Measurements from ENCODE around the gene DST. TPM values are rescaled to one million over a fixed set of nuclear protein-coding genes. Genes with fewer than 3 reads are reported as not detected.

DST gene
- total RNA-seq, 2 donors from 2014 or later, result 443 to 489 TPM

DNA sequence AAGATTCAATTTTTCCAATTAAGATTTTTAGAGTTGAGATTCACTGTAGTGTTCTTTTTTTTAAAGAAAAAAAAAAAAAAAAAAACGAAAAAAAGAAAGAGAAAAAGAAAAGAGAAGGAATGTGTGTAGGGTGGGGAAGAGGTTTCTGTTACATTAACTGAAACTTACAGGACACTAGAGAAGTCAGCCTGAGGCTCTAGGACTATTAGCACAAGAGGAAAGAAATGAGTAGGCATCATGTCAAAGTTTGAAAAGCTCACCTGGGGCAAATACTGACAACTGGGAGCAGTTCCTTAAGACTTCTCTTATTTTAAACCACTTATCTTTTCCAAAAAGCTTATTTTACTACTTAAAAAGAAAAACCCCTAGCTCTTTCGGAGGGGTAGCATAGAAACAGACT lies 185.9 kb downstream of the DST start:
- H3K27me3 ChIP-seq (replicated peaks; ENCODE audit: insufficient read depth), result no peaks in the 10 kb centered on the region
- H3K36me3 ChIP-seq, result peaks cover 26% of the 10 kb centered on the region
- peaks cover 3 to 27% of the 10 kb centered on the region in 2 donors for H3K4me1 ChIP-seq (ENCODE audit: control insufficient read depth in 1 of 2, low read depth in 2 of 2)
- no peak for ATAC-seq (ENCODE audit: insufficient number of reproducible peaks, low FRiP score, low read depth)
- no peak for DNase-seq (ENCODE audit: low spot score)
- peak overlapping the region; percentile 16 to 45 for H3K27ac ChIP-seq
- H3K4me3 ChIP-seq, result no peak overlapping the region
- TF ChIP-seq, protein P1, sequence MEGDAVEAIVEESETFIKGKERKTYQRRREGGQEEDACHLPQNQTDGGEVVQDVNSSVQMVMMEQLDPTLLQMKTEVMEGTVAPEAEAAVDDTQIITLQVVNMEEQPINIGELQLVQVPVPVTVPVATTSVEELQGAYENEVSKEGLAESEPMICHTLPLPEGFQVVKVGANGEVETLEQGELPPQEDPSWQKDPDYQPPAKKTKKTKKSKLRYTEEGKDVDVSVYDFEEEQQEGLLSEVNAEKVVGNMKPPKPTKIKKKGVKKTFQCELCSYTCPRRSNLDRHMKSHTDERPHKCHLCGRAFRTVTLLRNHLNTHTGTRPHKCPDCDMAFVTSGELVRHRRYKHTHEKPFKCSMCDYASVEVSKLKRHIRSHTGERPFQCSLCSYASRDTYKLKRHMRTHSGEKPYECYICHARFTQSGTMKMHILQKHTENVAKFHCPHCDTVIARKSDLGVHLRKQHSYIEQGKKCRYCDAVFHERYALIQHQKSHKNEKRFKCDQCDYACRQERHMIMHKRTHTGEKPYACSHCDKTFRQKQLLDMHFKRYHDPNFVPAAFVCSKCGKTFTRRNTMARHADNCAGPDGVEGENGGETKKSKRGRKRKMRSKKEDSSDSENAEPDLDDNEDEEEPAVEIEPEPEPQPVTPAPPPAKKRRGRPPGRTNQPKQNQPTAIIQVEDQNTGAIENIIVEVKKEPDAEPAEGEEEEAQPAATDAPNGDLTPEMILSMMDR (IDR thresholded peaks at IDR 0.05), result no peak
- no peaks in the 10 kb centered on the region for H3K9me3 ChIP-seq

DNA sequence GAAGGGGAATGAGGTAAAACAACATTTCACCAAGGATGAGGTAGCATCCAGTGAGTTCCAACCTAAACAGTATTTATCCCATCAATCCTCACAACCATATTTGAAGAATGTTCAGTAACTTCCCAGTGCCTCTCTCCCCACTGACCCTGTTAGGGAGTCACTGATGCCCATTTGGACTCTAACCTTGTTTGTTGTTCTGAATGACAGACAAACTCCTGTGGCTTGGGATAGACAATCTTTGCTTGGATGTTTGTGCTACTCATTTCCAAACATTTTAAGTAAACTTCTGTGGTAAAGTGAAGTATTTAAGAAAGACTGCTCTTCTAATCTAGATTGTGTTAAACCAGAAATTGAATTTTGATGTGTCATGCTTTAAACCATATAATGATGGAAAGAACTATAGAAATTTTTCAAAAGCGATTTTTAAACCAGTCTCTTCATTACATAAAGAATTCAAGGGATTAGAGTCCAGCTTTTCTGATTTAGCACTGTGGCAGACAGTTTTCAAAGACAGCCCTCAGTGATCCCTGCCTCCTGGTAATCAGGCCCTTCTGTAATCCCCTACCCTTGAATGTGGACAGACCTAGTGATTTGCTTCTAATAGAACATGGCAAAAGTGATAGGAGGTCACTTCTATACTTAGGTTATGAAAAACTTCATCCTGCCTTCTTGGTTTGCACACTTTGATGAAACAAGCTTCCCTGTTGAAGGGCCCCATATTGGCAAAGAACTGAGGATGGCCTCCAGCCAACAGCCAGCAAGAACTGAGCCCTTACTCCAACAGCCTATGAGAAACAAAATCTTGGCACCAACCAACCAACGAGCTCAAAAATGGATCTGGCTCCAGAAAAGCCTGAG lies 191.6 kb downstream of the DST start:
- Histone ChIP-seq H3K4me1 (ENCODE audit: control insufficient read depth in 1 of 2, low read depth in 2 of 2) (peaks cover 19 to 51% of the 10 kb centered on the region in 2 donors), H3K36me3 (no peaks in the 10 kb centered on the region), H3K9me3 (no peaks in the 10 kb centered on the region), H3K4me3 (no peak overlapping the region), H3K27ac (peak overlapping the region; percentile 64 to 68), H3K27me3 (replicated peaks; ENCODE audit: insufficient read depth) (no peaks in the 10 kb centered on the region)
- DNase-seq (ENCODE audit: low spot score) (no peak), ATAC-seq (ENCODE audit: insufficient number of reproducible peaks, low FRiP score, low read depth) (no peak)
- TF ChIP-seq, protein P1 (IDR thresholded peaks at IDR 0.05), result no peak

GRCh38 chr6:56450376-56450775 lies 192.3 kb downstream of the DST start:
- Histone ChIP-seq H3K36me3 (no peaks in the 10 kb centered on the region), H3K9me3 (no peaks in the 10 kb centered on the region), H3K27ac (peak overlapping the region; percentile 64 to 68), H3K27me3 (replicated peaks; ENCODE audit: insufficient read depth) (no peaks in the 10 kb centered on the region), H3K4me1 (ENCODE audit: control insufficient read depth in 1 of 2, low read depth in 2 of 2) (peaks cover 22 to 53% of the 10 kb centered on the region in 2 donors), H3K4me3 (no peak overlapping the region)
- ATAC-seq (ENCODE audit: insufficient number of reproducible peaks, low FRiP score, low read depth) (no peak), DNase-seq (ENCODE audit: low spot score) (no peak)
- TF ChIP-seq, protein P1 (IDR thresholded peaks at IDR 0.05), result no peak

- no peaks in the 10 kb centered on the region for H3K36me3 ChIP-seq
- DNase-seq (ENCODE audit: low spot score) (no peak), ATAC-seq (ENCODE audit: insufficient number of reproducible peaks, low FRiP score, low read depth) (no peak)
- H3K4me3 ChIP-seq, result no peak overlapping the region
- TF ChIP-seq, protein P1 (IDR thresholded peaks at IDR 0.05), result no peak
- H3K27ac ChIP-seq, result no peak overlapping the region
- H3K9me3 ChIP-seq, result no peaks in the 10 kb centered on the region
- H3K4me1 ChIP-seq (ENCODE audit: control insufficient read depth in 1 of 2, low read depth in 2 of 2), result peaks cover 26 to 71% of the 10 kb centered on the region in 2 donors
- H3K27me3 ChIP-seq (replicated peaks; ENCODE audit: insufficient read depth), result no peaks in the 10 kb centered on the region
These were observed 194.6 kb downstream of the DST start for GRCh38 chr6:56448046-56448445.

DNA sequence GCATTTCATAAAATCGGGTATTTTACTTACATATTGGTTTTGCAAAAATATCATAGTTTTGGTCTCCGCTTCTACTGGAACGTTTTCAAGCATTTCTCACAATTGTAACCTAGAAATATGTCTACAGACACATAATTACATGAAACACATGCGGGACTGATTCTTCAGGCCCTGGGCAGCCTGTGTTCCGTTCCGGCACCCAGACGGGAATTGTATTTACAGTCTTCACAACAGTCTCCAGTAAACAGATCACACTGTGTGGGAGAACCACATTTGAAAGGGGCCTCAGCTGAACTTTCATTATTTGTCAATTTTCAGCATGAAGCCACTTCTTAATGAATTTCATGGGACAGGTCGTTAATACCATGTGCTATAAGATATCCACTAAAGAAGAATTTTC lies 196.9 kb downstream of the DST start:
- Histone ChIP-seq H3K27ac (peak overlapping the region; percentile 33 to 69), H3K27me3 (replicated peaks; ENCODE audit: insufficient read depth) (no peaks in the 10 kb centered on the region), H3K36me3 (no peaks in the 10 kb centered on the region), H3K4me3 (no peak overlapping the region), H3K4me1 (ENCODE audit: control insufficient read depth in 1 of 2, low read depth in 2 of 2) (peaks cover 16 to 68% of the 10 kb centered on the region in 2 donors), H3K9me3 (no peaks in the 10 kb centered on the region)
- ATAC-seq (ENCODE audit: insufficient number of reproducible peaks, low FRiP score, low read depth), result no peak
- TF ChIP-seq, protein P1 (IDR thresholded peaks at IDR 0.05), result no peak
- no peak for DNase-seq (ENCODE audit: low spot score)

All from thoracic aorta (tissue), 2 donors.